Femur (tissue), 1 donor: ENCODE measurements around the gene ZMYM1.
A peak's percentile ranks its signal among the peaks of the same experiment; 100 is the strongest.
"Not testable (repeated sequence)": the region's sequence is repeated elsewhere in the genome, so short reads cannot be mapped to it uniquely, and the experiment has no call there.

Experiments used
- DNase-seq: peaks from one replicate; pipeline ENCODE4 v3.0.0-alpha.2; 2017

Gene ZMYM1

GRCh38 chr1:35080171-35080854 lies 1.1 kb downstream of the ZMYM1 start:
- DNase-seq = peak; percentile 23

- no peak for DNase-seq
Observed at GRCh38 chr1:35085421-35085820, 6.2 kb downstream of the ZMYM1 start.

GRCh38 chr1:35097224-35097623 lies 18.0 kb downstream of the ZMYM1 start:
- DNase-seq = no peak

- DNase-seq = no peak
Observed at GRCh38 chr1:35111106-35111505, 31.9 kb downstream of the ZMYM1 start.

GRCh38 chr1:35112668-35113067 lies 33.5 kb downstream of the ZMYM1 start:
- no peak for DNase-seq

GRCh38 chr1:35115459-35116383 lies 36.5 kb downstream of the ZMYM1 start:
- DNase-seq = no peak

GRCh38 chr1:35120458-35121133 lies 41.4 kb downstream of the ZMYM1 start:
- DNase-seq = peak; percentile 30

- DNase-seq = no peak
Observed at GRCh38 chr1:35122311-35122710, 43.1 kb downstream of the ZMYM1 start.

GRCh38 chr1:35126546-35126945 lies 47.4 kb downstream of the ZMYM1 start:
- DNase-seq = no peak

GRCh38 chr1:35129080-35129479 lies 49.9 kb downstream of the ZMYM1 start:
- DNase-seq = no peak

- DNase-seq = no peak
Observed at GRCh38 chr1:35136780-35137179, 57.6 kb downstream of the ZMYM1 start.

- not testable (repeated sequence) for DNase-seq
Observed at GRCh38 chr1:35137590-35137989, 58.4 kb downstream of the ZMYM1 start.

GRCh38 chr1:35142294-35142693 lies 63.1 kb downstream of the ZMYM1 start:
- not testable (repeated sequence) for DNase-seq

- not testable (repeated sequence) for DNase-seq
Observed at GRCh38 chr1:35142728-35143127, 63.5 kb downstream of the ZMYM1 start.

GRCh38 chr1:35143737-35144508 lies 64.7 kb downstream of the ZMYM1 start:
- DNase-seq = no peak

- not testable (repeated sequence) for DNase-seq
Observed at GRCh38 chr1:35145892-35146549, 66.8 kb downstream of the ZMYM1 start.

- DNase-seq = no peak
Observed at GRCh38 chr1:35151220-35151619, 72.0 kb downstream of the ZMYM1 start.

GRCh38 chr1:35164893-35165292 lies 85.7 kb downstream of the ZMYM1 start:
- no peak for DNase-seq
